Measurements from ENCODE around the gene PTPN1.

DNA sequence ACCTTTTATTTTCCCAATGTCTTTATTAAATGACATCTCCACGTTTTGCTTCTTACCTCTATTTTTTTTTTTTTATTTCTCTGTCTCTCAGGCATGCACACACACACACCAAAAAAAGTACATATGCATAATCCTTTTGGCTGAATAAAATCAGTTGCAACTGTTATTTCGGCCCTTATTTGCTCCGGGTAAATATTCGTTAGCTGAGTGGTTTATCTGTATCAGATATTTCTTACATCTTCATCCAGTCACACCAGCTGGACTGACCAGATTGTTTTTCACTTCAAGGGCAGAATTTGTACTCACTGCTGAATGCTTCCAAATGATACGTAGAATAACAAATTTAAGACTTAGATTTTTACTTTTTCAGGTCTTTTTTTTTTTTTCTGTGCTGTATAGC, 45.5 kb downstream of the PTPN1 start:
- TF ChIP-seq GATA3 (IDR thresholded peaks at IDR 0.05; ENCODE audit: low read depth, low read length) (no peak), GATA2 (IDR thresholded peaks at IDR 0.05; ENCODE audit: low read depth, low read length) (no peak)
